Duodenal mucosa (tissue), 2 donors: Measurements from ENCODE around the gene MYH11.
A peak's percentile ranks its signal among the peaks of the same experiment; 100 is the strongest.
"Not testable (repeated sequence)": the region's sequence is repeated elsewhere in the genome, so short reads cannot be mapped to it uniquely, and the experiment has no call there.

ENCODE experiments used
- H3K27ac ChIP-seq: one replicate; pipeline ENCODE4 v1.7.0; 2013; ENCODE audit warnings: low read depth, low read length
- H3K27me3 ChIP-seq, 2 donors: one replicate each; pipeline ENCODE4 v1.7.0; 2013; ENCODE audit warnings: low read length in 2 of 2, control low read depth in 1 of 2; ENCODE audit not compliant: insufficient read depth in 2 of 2, control insufficient read depth in 1 of 2
- H3K36me3 ChIP-seq, 2 donors: one replicate each; pipeline ENCODE4 v1.7.0; 2013; ENCODE audit warnings: low read length in 2 of 2, control low read depth in 1 of 2; ENCODE audit not compliant: insufficient read depth in 2 of 2, control insufficient read depth in 1 of 2
- H3K4me1 ChIP-seq, 2 donors: one replicate each; pipeline ENCODE4 v1.7.0; 2013; ENCODE audit warnings: low read length in 2 of 2, control low read depth in 1 of 2; ENCODE audit not compliant: insufficient read depth in 2 of 2, control insufficient read depth in 1 of 2
- H3K4me3 ChIP-seq, 2 donors: one replicate each; pipeline ENCODE4 v1.7.0; 2013; ENCODE audit warnings: low read length in 2 of 2, low read depth in 1 of 2
- H3K9ac ChIP-seq, 2 donors: one replicate each; pipeline ENCODE4 v1.7.0; 2013; ENCODE audit warnings: low read length in 2 of 2, low read depth in 1 of 2
- H3K9me3 ChIP-seq, 2 donors: one replicate each; pipeline ENCODE4 v1.7.0; 2013; ENCODE audit warnings: low read length in 2 of 2, control low read depth in 1 of 2; ENCODE audit not compliant: control insufficient read depth in 1 of 2

Gene MYH11

GRCh38 chr16:15858921-15859668 lies 2.3 kb upstream of the MYH11 start:
- H3K9me3 ChIP-seq, result no peaks in the 10 kb centered on the region
- H3K4me3 ChIP-seq, result no peak overlapping the region
- peaks cover 0 to 9% of the 10 kb centered on the region in 2 donors for H3K4me1 ChIP-seq
- H3K9ac ChIP-seq, result no peak overlapping the region
- no peak overlapping the region for H3K27ac ChIP-seq
- H3K36me3 ChIP-seq, result no peaks in the 10 kb centered on the region
- H3K27me3 ChIP-seq, result peaks cover 10 to 25% of the 10 kb centered on the region in 2 donors

GRCh38 chr16:15857724-15858560 lies 1.1 kb upstream of the MYH11 start:
- Histone ChIP-seq H3K4me1 (peaks cover 0 to 9% of the 10 kb centered on the region in 2 donors), H3K4me3 (peak overlapping the region; percentile 54 to 57), H3K36me3 (no peaks in the 10 kb centered on the region), H3K9me3 (no peaks in the 10 kb centered on the region), H3K9ac (no peak overlapping the region), H3K27me3 (peaks cover 10 to 25% of the 10 kb centered on the region in 2 donors), H3K27ac (no peak overlapping the region)

GRCh38 chr16:15856182-15856581 lies 646 bp downstream of the MYH11 start:
- Histone ChIP-seq H3K4me3 (no peak overlapping the region), H3K27ac (no peak overlapping the region), H3K36me3 (no peaks in the 10 kb centered on the region), H3K9me3 (no peaks in the 10 kb centered on the region), H3K4me1 (peaks cover 0 to 9% of the 10 kb centered on the region in 2 donors), H3K27me3 (peaks cover 10 to 25% of the 10 kb centered on the region in 2 donors), H3K9ac (peak overlapping the region in 1 of 2 donors; percentile 11)

- peak overlapping the region in 1 of 2 donors; percentile 26 for H3K4me3 ChIP-seq
- H3K27me3 ChIP-seq, result peaks cover 10 to 25% of the 10 kb centered on the region in 2 donors
- peak overlapping the region in 1 of 2 donors; percentile 18 for H3K9ac ChIP-seq
- H3K36me3 ChIP-seq, result no peaks in the 10 kb centered on the region
- H3K4me1 ChIP-seq, result peaks cover 0 to 9% of the 10 kb centered on the region in 2 donors
- H3K27ac ChIP-seq, result no peak overlapping the region
- H3K9me3 ChIP-seq, result no peaks in the 10 kb centered on the region
These were observed 1.2 kb downstream of the MYH11 start for GRCh38 chr16:15855704-15856003.

GRCh38 chr16:15854906-15855703 lies 1.7 kb downstream of the MYH11 start:
- Histone ChIP-seq H3K36me3 (no peaks in the 10 kb centered on the region), H3K4me3 (peak overlapping the region in 1 of 2 donors; percentile 26), H3K9ac (peak overlapping the region in 1 of 2 donors; percentile 18), H3K27me3 (peaks cover 10 to 25% of the 10 kb centered on the region in 2 donors), H3K4me1 (peaks cover 0 to 9% of the 10 kb centered on the region in 2 donors), H3K9me3 (no peaks in the 10 kb centered on the region), H3K27ac (no peak overlapping the region)

- Histone ChIP-seq H3K4me1 (peaks cover 0 to 9% of the 10 kb centered on the region in 2 donors), H3K9ac (no peak overlapping the region), H3K27ac (peak overlapping the region; percentile 1), H3K27me3 (peaks cover 10 to 25% of the 10 kb centered on the region in 2 donors), H3K36me3 (no peaks in the 10 kb centered on the region), H3K9me3 (no peaks in the 10 kb centered on the region), H3K4me3 (peak overlapping the region in 1 of 2 donors; percentile 16)
These were observed 2.8 kb downstream of the MYH11 start for GRCh38 chr16:15854061-15854460.

GRCh38 chr16:15853021-15853420 lies 3.8 kb downstream of the MYH11 start:
- peaks cover 10 to 24% of the 10 kb centered on the region in 2 donors for H3K27me3 ChIP-seq
- H3K4me1 ChIP-seq, result peaks cover 0 to 9% of the 10 kb centered on the region in 2 donors
- H3K9me3 ChIP-seq, result no peaks in the 10 kb centered on the region
- no peak overlapping the region for H3K4me3 ChIP-seq
- no peaks in the 10 kb centered on the region for H3K36me3 ChIP-seq
- H3K9ac ChIP-seq, result no peak overlapping the region
- H3K27ac ChIP-seq, result no peak overlapping the region

- H3K4me3 ChIP-seq, H3K9ac ChIP-seq, H3K27ac ChIP-seq, H3K36me3 ChIP-seq, H3K9me3 ChIP-seq, H3K4me1 ChIP-seq, H3K27me3 ChIP-seq: not testable (repeated sequence)
These were observed 6.3 kb downstream of the MYH11 start for GRCh38 chr16:15850555-15850954.

GRCh38 chr16:15849209-15849981 lies 7.4 kb downstream of the MYH11 start:
- Histone ChIP-seq H3K27ac (no peak overlapping the region), H3K4me1 (no peaks in the 10 kb centered on the region)

More at GRCh38 chr16:15849209-15849981, 7.4 kb downstream of the MYH11 start:
- Histone ChIP-seq H3K9ac (no peak overlapping the region), H3K9me3 (no peaks in the 10 kb centered on the region), H3K4me3 (no peak overlapping the region), H3K36me3 (no peaks in the 10 kb centered on the region), H3K27me3 (peaks cover 0 to 4% of the 10 kb centered on the region in 2 donors)
